RWPE1 (cell line): ENCODE measurements around the gene CCAR1.

Experiments
- CTCF ChIA-PET: fragments of 350-600 bp; sonication (Branson Sonifier 250); formaldehyde crosslinking; extraction: SDS; loops from one replicate; lab custom pipeline; 2021; lab: Yijun Ruan, JAX
- POLR2A ChIA-PET: fragments of 400-600 bp; formaldehyde crosslinking; extraction: SDS; loops from one replicate; lab custom pipeline; 2020; ENCODE audit warnings: antibody characterized with exemption; ENCODE audit not compliant: low non-redundant PET; lab: Yijun Ruan, JAX
- DNase-seq: peaks from one replicate; pipeline ENCODE4 v3.0.0; 2012; ENCODE audit warnings: low spot score
- H3K27ac ChIP-seq: fragments of 450-650 bp; 2 replicates; pipeline ENCODE4 v1.5.1; 2017
- TF ChIP-seq, protein P1 (sequence below): fragments of 450-650 bp; conservative IDR thresholded peaks from 2 replicates; pipeline ENCODE4 v1.5.1; 2017; ENCODE audit warnings: low read depth, mild to moderate bottlenecking

Gene CCAR1

DNA sequence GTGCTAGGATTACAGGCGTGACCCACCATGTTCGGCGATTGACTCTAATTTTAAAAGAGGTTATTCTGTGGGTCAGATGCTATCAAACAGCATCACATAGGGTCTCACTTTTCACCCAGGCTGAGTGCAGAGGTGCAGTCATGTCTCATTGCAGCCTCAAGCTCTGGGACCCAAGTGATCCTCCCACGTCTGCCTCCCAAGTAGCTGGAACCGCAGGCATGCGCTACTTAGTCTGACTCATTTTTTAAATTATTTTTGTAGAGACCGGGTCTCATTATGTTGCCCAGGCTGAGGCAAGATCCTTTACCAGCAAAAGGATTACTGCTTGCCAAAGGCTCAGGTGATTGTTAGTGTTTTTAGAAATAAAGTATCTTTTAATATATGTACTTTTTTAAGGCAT is 63.4 kb downstream of the CCAR1 start:
- ChIA-PET POLR2A (interaction anchor here (0.6 kb wide), 1 partner anchor 356 kb away, joined by 3 read pairs; no protein-coding TSS in a partner anchor), CTCF (no interaction called here)
- TF ChIP-seq, protein P1, sequence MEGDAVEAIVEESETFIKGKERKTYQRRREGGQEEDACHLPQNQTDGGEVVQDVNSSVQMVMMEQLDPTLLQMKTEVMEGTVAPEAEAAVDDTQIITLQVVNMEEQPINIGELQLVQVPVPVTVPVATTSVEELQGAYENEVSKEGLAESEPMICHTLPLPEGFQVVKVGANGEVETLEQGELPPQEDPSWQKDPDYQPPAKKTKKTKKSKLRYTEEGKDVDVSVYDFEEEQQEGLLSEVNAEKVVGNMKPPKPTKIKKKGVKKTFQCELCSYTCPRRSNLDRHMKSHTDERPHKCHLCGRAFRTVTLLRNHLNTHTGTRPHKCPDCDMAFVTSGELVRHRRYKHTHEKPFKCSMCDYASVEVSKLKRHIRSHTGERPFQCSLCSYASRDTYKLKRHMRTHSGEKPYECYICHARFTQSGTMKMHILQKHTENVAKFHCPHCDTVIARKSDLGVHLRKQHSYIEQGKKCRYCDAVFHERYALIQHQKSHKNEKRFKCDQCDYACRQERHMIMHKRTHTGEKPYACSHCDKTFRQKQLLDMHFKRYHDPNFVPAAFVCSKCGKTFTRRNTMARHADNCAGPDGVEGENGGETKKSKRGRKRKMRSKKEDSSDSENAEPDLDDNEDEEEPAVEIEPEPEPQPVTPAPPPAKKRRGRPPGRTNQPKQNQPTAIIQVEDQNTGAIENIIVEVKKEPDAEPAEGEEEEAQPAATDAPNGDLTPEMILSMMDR, result no peak
- no peak overlapping the region for H3K27ac ChIP-seq
- DNase-seq, result no peak

DNA sequence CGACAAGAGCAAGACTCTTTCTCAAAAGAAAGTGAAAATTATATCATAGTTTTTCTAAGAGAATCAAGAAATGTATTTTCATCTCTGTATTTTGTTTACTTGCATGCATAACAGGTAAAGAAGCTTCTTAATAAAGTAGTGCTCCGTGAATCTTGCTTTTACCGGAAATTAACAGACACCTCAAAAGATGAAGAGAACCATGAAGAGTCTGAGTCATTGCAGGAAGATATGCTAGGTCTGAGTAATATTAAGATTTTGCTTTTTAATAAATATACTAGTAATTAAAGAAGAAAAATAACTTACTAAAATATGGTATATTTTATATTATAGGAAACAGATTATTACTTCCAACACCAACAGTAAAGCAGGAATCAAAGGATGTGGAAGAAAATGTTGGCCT is 66.8 kb downstream of the CCAR1 start:
- TF ChIP-seq, protein P1, result no peak
- ChIA-PET CTCF (interaction anchor here (1.0 kb wide), 1 partner anchor 27 kb away, joined by 3 read pairs; no protein-coding TSS in a partner anchor), POLR2A (no interaction called here)
- no peak for DNase-seq
- H3K27ac ChIP-seq, result no peak overlapping the region

- no peak overlapping the region for H3K27ac ChIP-seq
- CTCF ChIA-PET, result no interaction called here
- no peak for DNase-seq
- POLR2A ChIA-PET, result no interaction called here
- TF ChIP-seq, protein P1, result no peak
Measured at GRCh38 chr10:68790476-68790875, 69.4 kb downstream of the CCAR1 start.

GRCh38 chr10:68792115-68792514 is 71.1 kb downstream of the CCAR1 start:
- ChIA-PET CTCF (no interaction called here), POLR2A (no interaction called here)
- TF ChIP-seq, protein P1, result 0 out of 2 replicates have a peak, but pooled peaks have one; percentile 11
- no peak overlapping the region for H3K27ac ChIP-seq
- no peak for DNase-seq

GRCh38 chr10:68795886-68796532 is 75.0 kb downstream of the CCAR1 start:
- TF ChIP-seq, protein P1, result no peak
- H3K27ac ChIP-seq, result peak overlapping the region; percentile 53
- ChIA-PET POLR2A (interaction anchor here (0.6 kb wide), 1 partner anchor 19 kb away, joined by 4 read pairs; no protein-coding TSS in a partner anchor), CTCF (interaction anchor here (0.7 kb wide), 1 partner anchor 102 kb away, joined by 4 read pairs; no protein-coding TSS in a partner anchor)
- DNase-seq, result no peak

- DNase-seq, result peak; percentile 34
- ChIA-PET CTCF (interaction anchor here (0.7 kb wide), 1 partner anchor 101 kb away, joined by 4 read pairs; no protein-coding TSS in a partner anchor), POLR2A (no interaction called here)
- TF ChIP-seq, protein P1, result no peak
- peak overlapping the region; percentile 47; the same call in 1 of the 2 replicates for H3K27ac ChIP-seq
Measured at GRCh38 chr10:68796605-68797004, 75.6 kb downstream of the CCAR1 start.
